Tibial nerve (tissue), 4 donors: ENCODE data around the gene PATL1.

Experiments used
- EP300 ChIP-seq, 2 donors: sonication (generic); formaldehyde crosslinking; IDR thresholded peaks; one replicate each; pipeline ENCODE4 v1.6.1; 2017; ENCODE audit warnings: antibody characterized with exemption in 2 of 2, mild to moderate bottlenecking in 1 of 2
- POLR2A ChIP-seq, 2 donors: fragments of 450-650 bp; IDR thresholded peaks; one replicate each; pipeline ENCODE4 v1.6.1; 2017; ENCODE audit warnings: antibody characterized with exemption in 2 of 2, mild to moderate bottlenecking in 2 of 2, moderate library complexity in 2 of 2
- TF ChIP-seq, protein P1 (sequence below), 5 experiments: fragments of 200-600 bp in 3 of 5; fragments of 450-650 bp in 2 of 5; sonication (generic) in 3 of 5; IDR thresholded peaks; one replicate each; pipeline ENCODE4 v1.5.1; 2016 to 2019; ENCODE audit warnings: antibody characterized with exemption in 5 of 5, mild to moderate bottlenecking in 3 of 5, moderate library complexity in 2 of 5

DNA sequence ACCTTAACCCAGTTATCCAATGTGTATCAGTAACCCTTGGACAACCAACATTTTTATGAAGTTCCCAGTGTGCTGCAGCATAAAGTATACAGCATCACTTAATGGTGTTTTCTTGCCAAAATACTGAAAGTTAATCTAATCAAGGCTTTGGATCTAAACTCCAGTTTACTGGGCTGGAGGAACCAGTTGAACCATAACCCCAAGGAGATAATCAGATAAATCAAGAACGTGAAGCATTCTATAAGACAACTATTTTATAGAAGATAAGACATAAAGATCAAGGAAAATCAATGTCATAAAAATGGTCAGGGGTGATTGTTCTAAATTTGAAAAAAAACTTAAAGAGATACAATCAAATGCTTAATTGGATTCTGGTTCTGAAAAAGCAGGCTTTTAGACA is 51.0 kb downstream of the PATL1 start:
- TF ChIP-seq POLR2A (IDR thresholded peaks at IDR 0.05) (no peak), EP300 (IDR thresholded peaks at IDR 0.05) (no peak)
- TF ChIP-seq, protein P1, sequence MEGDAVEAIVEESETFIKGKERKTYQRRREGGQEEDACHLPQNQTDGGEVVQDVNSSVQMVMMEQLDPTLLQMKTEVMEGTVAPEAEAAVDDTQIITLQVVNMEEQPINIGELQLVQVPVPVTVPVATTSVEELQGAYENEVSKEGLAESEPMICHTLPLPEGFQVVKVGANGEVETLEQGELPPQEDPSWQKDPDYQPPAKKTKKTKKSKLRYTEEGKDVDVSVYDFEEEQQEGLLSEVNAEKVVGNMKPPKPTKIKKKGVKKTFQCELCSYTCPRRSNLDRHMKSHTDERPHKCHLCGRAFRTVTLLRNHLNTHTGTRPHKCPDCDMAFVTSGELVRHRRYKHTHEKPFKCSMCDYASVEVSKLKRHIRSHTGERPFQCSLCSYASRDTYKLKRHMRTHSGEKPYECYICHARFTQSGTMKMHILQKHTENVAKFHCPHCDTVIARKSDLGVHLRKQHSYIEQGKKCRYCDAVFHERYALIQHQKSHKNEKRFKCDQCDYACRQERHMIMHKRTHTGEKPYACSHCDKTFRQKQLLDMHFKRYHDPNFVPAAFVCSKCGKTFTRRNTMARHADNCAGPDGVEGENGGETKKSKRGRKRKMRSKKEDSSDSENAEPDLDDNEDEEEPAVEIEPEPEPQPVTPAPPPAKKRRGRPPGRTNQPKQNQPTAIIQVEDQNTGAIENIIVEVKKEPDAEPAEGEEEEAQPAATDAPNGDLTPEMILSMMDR (IDR thresholded peaks at IDR 0.05), result no peak
